ENCODE measurements around the gene FBXO10.

GRCh38 chr9:37534901-37535300, 41.3 kb downstream of the FBXO10 start:
- no peak for TF ChIP-seq CTCF (conservative IDR thresholded peaks at IDR 0.05 in 1 of 2, IDR thresholded peaks at IDR 0.05 in 1 of 2; ENCODE audit: low read depth in 1 of 2, low read length in 2 of 2)
- TF ChIP-seq EZH2 (IDR thresholded peaks at IDR 0.05; ENCODE audit: low read length, missing control alignments) = no peak

Measured in fibroblast of lung (primary cell).